ENCODE data around the gene ILDR2.

Gene ILDR2

GRCh38 chr1:166971252-166971651 is 4.1 kb downstream of the ILDR2 start:
- DNase-seq (ENCODE audit: low read depth, low spot score) = no peak

GRCh38 chr1:166969074-166969677 is 6.2 kb downstream of the ILDR2 start:
- no peak for DNase-seq (ENCODE audit: low read depth, low spot score)

GRCh38 chr1:166960858-166961474 is 14.4 kb downstream of the ILDR2 start:
- DNase-seq (ENCODE audit: low read depth, low spot score) = no peak

GRCh38 chr1:166956872-166957271 is 18.5 kb downstream of the ILDR2 start:
- no peak for DNase-seq (ENCODE audit: low read depth, low spot score)

- no peak for DNase-seq (ENCODE audit: low read depth, low spot score)
Observed at GRCh38 chr1:166956057-166956850, 19.1 kb downstream of the ILDR2 start.

- no peak for DNase-seq (ENCODE audit: low read depth, low spot score)
Observed at GRCh38 chr1:166953491-166953890, 21.8 kb downstream of the ILDR2 start.

- no peak for DNase-seq (ENCODE audit: low read depth, low spot score)
Observed at GRCh38 chr1:166952002-166952746, 23.2 kb downstream of the ILDR2 start.

- no peak for DNase-seq (ENCODE audit: low read depth, low spot score)
Observed at GRCh38 chr1:166951050-166951449, 24.3 kb downstream of the ILDR2 start.

GRCh38 chr1:166950156-166950555 is 25.2 kb downstream of the ILDR2 start:
- DNase-seq (ENCODE audit: low read depth, low spot score) = no peak

GRCh38 chr1:166948856-166949350 is 26.4 kb downstream of the ILDR2 start:
- DNase-seq (ENCODE audit: low read depth, low spot score) = no peak

- DNase-seq (ENCODE audit: low read depth, low spot score) = no peak
Observed at GRCh38 chr1:166947398-166948043, 27.8 kb downstream of the ILDR2 start.

- no peak for DNase-seq (ENCODE audit: low read depth, low spot score)
Observed at GRCh38 chr1:166944186-166944967, 31.0 kb downstream of the ILDR2 start.

- DNase-seq (ENCODE audit: low read depth, low spot score) = no peak
Observed at GRCh38 chr1:166939741-166940375, 35.5 kb downstream of the ILDR2 start.

GRCh38 chr1:166937962-166938361 is 37.4 kb downstream of the ILDR2 start:
- no peak for DNase-seq (ENCODE audit: low read depth, low spot score)

GRCh38 chr1:166937329-166937728 is 38.0 kb downstream of the ILDR2 start:
- DNase-seq (ENCODE audit: low read depth, low spot score) = no peak

GRCh38 chr1:166933633-166934032 is 41.7 kb downstream of the ILDR2 start:
- DNase-seq (ENCODE audit: low read depth, low spot score) = no peak

- DNase-seq (ENCODE audit: low read depth, low spot score) = no peak
Observed at GRCh38 chr1:166933140-166933539, 42.2 kb downstream of the ILDR2 start.

GRCh38 chr1:166929911-166930310 is 45.4 kb downstream of the ILDR2 start:
- DNase-seq (ENCODE audit: low read depth, low spot score) = no peak

GRCh38 chr1:166927701-166928100 is 47.6 kb downstream of the ILDR2 start:
- no peak for DNase-seq (ENCODE audit: low read depth, low spot score)

- DNase-seq (ENCODE audit: low read depth, low spot score) = no peak
Observed at GRCh38 chr1:166925810-166926478, 49.4 kb downstream of the ILDR2 start.
